H9 (cell line): Measurements from ENCODE around the gene KBTBD6. TPM values are rescaled to one million over a fixed set of nuclear protein-coding genes. Genes with fewer than 3 reads are reported as not detected.

Experiments used
- DNase-seq: peaks from one replicate; pipeline ENCODE4 v3.0.0-alpha.2; 2017
- H2AFZ ChIP-seq: one replicate; pipeline ENCODE4 v1.6.1; 2013; ENCODE audit warnings: mild to moderate bottlenecking, low read length, control low read depth, moderate library complexity
- H2AK5ac ChIP-seq: 2 replicates; pipeline ENCODE4 v1.6.1; 2013; ENCODE audit warnings: low read length, control low read depth, mixed read lengths; ENCODE audit not compliant: insufficient read length
- H2BK120ac ChIP-seq: one replicate; pipeline ENCODE4 v1.6.1; 2013; ENCODE audit warnings: low read depth, mild to moderate bottlenecking, low read length, control low read depth, inconsistent platforms; ENCODE audit not compliant: poor library complexity, severe bottlenecking
- H2BK12ac ChIP-seq: 2 replicates; pipeline ENCODE4 v1.6.1; 2013; ENCODE audit warnings: low read length, control low read depth, mixed read lengths, low read depth; ENCODE audit not compliant: insufficient read length
- H2BK15ac ChIP-seq: 2 replicates; pipeline ENCODE4 v1.6.1; 2013; ENCODE audit warnings: low read depth, low read length, control low read depth
- H2BK20ac ChIP-seq: one replicate; pipeline ENCODE4 v1.6.1; 2013; ENCODE audit warnings: low read depth, mild to moderate bottlenecking, low read length, control low read depth, inconsistent platforms; ENCODE audit not compliant: poor library complexity, severe bottlenecking
- H2BK5ac ChIP-seq: 2 replicates; pipeline ENCODE4 v1.6.1; 2013; ENCODE audit warnings: low read length, control low read depth, mixed read lengths; ENCODE audit not compliant: insufficient read length
- H3K14ac ChIP-seq: 2 replicates; pipeline ENCODE4 v1.6.1; 2013; ENCODE audit warnings: low read length, control low read depth; ENCODE audit not compliant: insufficient read depth
- H3K18ac ChIP-seq: 2 replicates; pipeline ENCODE4 v1.6.1; 2013; ENCODE audit warnings: low read depth, mild to moderate bottlenecking, mixed read lengths, low read length, control low read depth; ENCODE audit not compliant: insufficient read length
- H3K23ac ChIP-seq: 2 replicates; pipeline ENCODE4 v1.6.1; 2013; ENCODE audit warnings: low read length, control low read depth, mixed read lengths, low read depth; ENCODE audit not compliant: insufficient read length
- H3K23me2 ChIP-seq: 2 replicates; pipeline ENCODE4 v1.6.1; 2013; ENCODE audit warnings: low read depth, mild to moderate bottlenecking, mixed read lengths, low read length, control low read depth; ENCODE audit not compliant: insufficient read length, poor library complexity, severe bottlenecking
- H3K27ac ChIP-seq: 2 replicates; pipeline ENCODE4 v1.5.1; 2013; ENCODE audit warnings: low read length, control low read depth, mixed read lengths, low read depth; ENCODE audit not compliant: insufficient read length
- H3K27me3 ChIP-seq: 2 replicates; pipeline ENCODE4 v1.6.1; 2013; ENCODE audit warnings: low read length, control low read depth, inconsistent platforms; ENCODE audit not compliant: insufficient read depth
- H3K4ac ChIP-seq: 2 replicates; pipeline ENCODE4 v1.6.1; 2013; ENCODE audit warnings: low read depth, mild to moderate bottlenecking, control low read depth, inconsistent platforms, low read length, moderate library complexity
- H3K4me1 ChIP-seq: 2 replicates; pipeline ENCODE4 v1.6.1; 2013; ENCODE audit warnings: low read length, control low read depth, inconsistent platforms; ENCODE audit not compliant: insufficient read depth
- H3K4me2 ChIP-seq: 2 replicates; pipeline ENCODE4 v1.6.1; 2013; ENCODE audit warnings: low read length, control low read depth, mixed read lengths; ENCODE audit not compliant: insufficient read length, insufficient read depth
- H3K56ac ChIP-seq: 2 replicates; pipeline ENCODE4 v1.6.1; 2013; ENCODE audit warnings: low read depth, mild to moderate bottlenecking, mixed read lengths, low read length, control low read depth; ENCODE audit not compliant: insufficient read length
- H3K79me1 ChIP-seq: 2 replicates; pipeline ENCODE4 v1.6.1; 2013; ENCODE audit warnings: low read depth, mild to moderate bottlenecking, moderate library complexity, low read length, control low read depth, inconsistent platforms; ENCODE audit not compliant: insufficient read depth, poor library complexity, severe bottlenecking
- H3K79me2 ChIP-seq: 2 replicates; pipeline ENCODE4 v1.6.1; 2013; ENCODE audit warnings: low read length, control low read depth, inconsistent platforms; ENCODE audit not compliant: insufficient read depth
- H3K9ac ChIP-seq: 2 replicates; pipeline ENCODE4 v1.6.1; 2013; ENCODE audit warnings: low read length, control low read depth, mixed read lengths; ENCODE audit not compliant: insufficient read length; ENCODE audit errors: extremely low read depth
- H3K9me3 ChIP-seq: one replicate; pipeline ENCODE4 v1.6.1; 2013; ENCODE audit warnings: low read depth, low read length, inconsistent platforms; ENCODE audit not compliant: control insufficient read depth
- H3T11ph ChIP-seq: one replicate; pipeline ENCODE4 v1.6.1; 2013; ENCODE audit warnings: mild to moderate bottlenecking, low read length, control low read depth, inconsistent platforms
- H4K20me1 ChIP-seq: one replicate; pipeline ENCODE4 v1.6.1; 2013; ENCODE audit not compliant: control insufficient read depth, insufficient read length, insufficient read depth
- H4K5ac ChIP-seq: 2 replicates; pipeline ENCODE4 v1.6.1; 2013; ENCODE audit warnings: low read depth, mild to moderate bottlenecking, mixed read lengths, low read length, control low read depth; ENCODE audit not compliant: insufficient read length
- H4K8ac ChIP-seq: replicated peaks from 2 replicates; pipeline ENCODE4 v1.6.1; 2013; ENCODE audit warnings: low read length, control low read depth, mixed read lengths, low read depth; ENCODE audit not compliant: insufficient read length
- H4K91ac ChIP-seq: 2 replicates; pipeline ENCODE4 v1.6.1; 2013; ENCODE audit warnings: low read depth, mild to moderate bottlenecking, moderate library complexity, mixed read lengths, low read length, control low read depth; ENCODE audit not compliant: insufficient read length
- H3K27ac Mint-ChIP-seq, 3 experiments: 2 replicates in 2 of 3; 3 replicates in 1 of 3; pipeline ENCODE4 v1.8.0; 2020 to 2021; ENCODE audit warnings: mixed read lengths in 3 of 3, mild to moderate bottlenecking in 1 of 3, moderate library complexity in 1 of 3
- H3K27me3 Mint-ChIP-seq: 2 replicates; pipeline ENCODE4 v1.8.0; 2021; ENCODE audit warnings: low read depth, mild to moderate bottlenecking, moderate library complexity, mixed read lengths
- H3K36me3 Mint-ChIP-seq, 3 experiments: 2 replicates in 2 of 3; 3 replicates in 1 of 3; pipeline ENCODE4 v1.8.0; 2020 to 2021; ENCODE audit warnings: low read depth in 3 of 3, mixed read lengths in 3 of 3; ENCODE audit not compliant: insufficient read depth in 1 of 3
- H3K4me1 Mint-ChIP-seq, 2 experiments: 2 replicates each; pipeline ENCODE4 v1.8.0; 2020; ENCODE audit warnings: mixed read lengths in 2 of 2
- H3K4me3 Mint-ChIP-seq, 2 experiments: 2 replicates in 1 of 2; 3 replicates in 1 of 2; pipeline ENCODE4 v1.8.0; 2020 to 2021; ENCODE audit warnings: mild to moderate bottlenecking in 2 of 2, mixed read lengths in 2 of 2, moderate library complexity in 1 of 2
- H3K9me3 Mint-ChIP-seq, 2 experiments: 2 replicates in 1 of 2; 3 replicates in 1 of 2; pipeline ENCODE4 v1.8.0; 2020; ENCODE audit warnings: mild to moderate bottlenecking in 2 of 2, mixed read lengths in 2 of 2, moderate library complexity in 1 of 2
- WGBS: extraction: QIAGEN DNeasy Blood & Tissue Kit; methylation state at CpG from one replicate; pipeline ENCODE4 v1.1.7; 2013; ENCODE audit warnings: missing lambda C conversion rate, low lambda C conversion rate, mixed read lengths; ENCODE audit not compliant: insufficient read length; ENCODE audit errors: extremely low coverage; 5-methylcytosine and 5-hydroxymethylcytosine counted together
- total RNA-seq: library from RNA; stranded (reverse); gene quantifications from 2 replicates; pipeline ENCODE4 v1.2.1, GENCODE V29; 2021
- TF ChIP-seq, protein P1 (sequence below): fragments of 200-600 bp; sonication (generic); conservative IDR thresholded peaks from 3 replicates; pipeline ENCODE4 v1.8.0; 2021; ENCODE audit warnings: antibody characterized with exemption, mild to moderate bottlenecking

KBTBD6 gene
- total RNA-seq, 1 experiment from 2014 or later = 11.5 TPM

DNA sequence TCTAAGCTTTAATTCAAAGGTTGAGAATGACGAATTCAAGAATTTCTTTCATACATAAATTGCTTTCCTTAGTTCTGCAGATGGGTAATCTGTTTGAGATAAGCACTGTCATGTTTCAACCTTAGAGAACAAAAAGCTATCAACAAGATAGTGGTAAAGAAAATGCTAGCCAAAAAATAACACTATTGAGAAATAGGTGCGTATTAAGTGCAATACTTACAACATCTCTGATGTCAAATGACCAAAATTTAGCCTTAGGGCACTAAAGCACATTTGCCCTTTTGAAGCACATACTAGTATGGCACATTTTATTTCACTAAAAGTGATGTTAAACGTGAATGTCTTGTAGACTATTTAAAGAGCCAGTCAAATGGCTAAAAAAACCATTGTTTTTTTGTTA is 4.9 kb downstream of the KBTBD6 start:
- no peak overlapping the region for H3K9ac ChIP-seq
- no peak overlapping the region for H3K18ac ChIP-seq
- H4K8ac ChIP-seq = no peak overlapping the region
- peaks cover 18 to 24% of the 10 kb centered on the region in 2 experiments for H3K4me1 Mint-ChIP-seq
- TF ChIP-seq, protein P1, sequence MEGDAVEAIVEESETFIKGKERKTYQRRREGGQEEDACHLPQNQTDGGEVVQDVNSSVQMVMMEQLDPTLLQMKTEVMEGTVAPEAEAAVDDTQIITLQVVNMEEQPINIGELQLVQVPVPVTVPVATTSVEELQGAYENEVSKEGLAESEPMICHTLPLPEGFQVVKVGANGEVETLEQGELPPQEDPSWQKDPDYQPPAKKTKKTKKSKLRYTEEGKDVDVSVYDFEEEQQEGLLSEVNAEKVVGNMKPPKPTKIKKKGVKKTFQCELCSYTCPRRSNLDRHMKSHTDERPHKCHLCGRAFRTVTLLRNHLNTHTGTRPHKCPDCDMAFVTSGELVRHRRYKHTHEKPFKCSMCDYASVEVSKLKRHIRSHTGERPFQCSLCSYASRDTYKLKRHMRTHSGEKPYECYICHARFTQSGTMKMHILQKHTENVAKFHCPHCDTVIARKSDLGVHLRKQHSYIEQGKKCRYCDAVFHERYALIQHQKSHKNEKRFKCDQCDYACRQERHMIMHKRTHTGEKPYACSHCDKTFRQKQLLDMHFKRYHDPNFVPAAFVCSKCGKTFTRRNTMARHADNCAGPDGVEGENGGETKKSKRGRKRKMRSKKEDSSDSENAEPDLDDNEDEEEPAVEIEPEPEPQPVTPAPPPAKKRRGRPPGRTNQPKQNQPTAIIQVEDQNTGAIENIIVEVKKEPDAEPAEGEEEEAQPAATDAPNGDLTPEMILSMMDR = no peak
- H3K4me1 ChIP-seq = peaks cover 5% of the 10 kb centered on the region; the same call in 1 of the 2 replicates
- H3K9me3 Mint-ChIP-seq = peaks cover 2 to 3% of the 10 kb centered on the region in 2 experiments; a peak in 2 of 5 replicates
- no peak overlapping the region for H3K4me2 ChIP-seq
- no peak overlapping the region for H3K27ac ChIP-seq
- H2BK5ac ChIP-seq = no peak overlapping the region
- peaks cover 4% of the 10 kb centered on the region; the same call in 1 of the 2 replicates for H3K79me2 ChIP-seq
- no peak overlapping the region for H3K56ac ChIP-seq
- no peak overlapping the region for H4K5ac ChIP-seq
- no peaks in the 10 kb centered on the region for H3K27me3 Mint-ChIP-seq
- H3K36me3 Mint-ChIP-seq = peaks cover 16 to 30% (median 27%) of the 10 kb centered on the region in 3 experiments
- no peak overlapping the region for H2BK120ac ChIP-seq
- H4K20me1 ChIP-seq = no peaks in the 10 kb centered on the region
- no peaks in the 10 kb centered on the region for H3K23me2 ChIP-seq
- no peak overlapping the region for H3K14ac ChIP-seq
- no peak overlapping the region for H2AK5ac ChIP-seq
- DNase-seq = no peak
- H3T11ph ChIP-seq = no peak overlapping the region
- peaks cover 2% of the 10 kb centered on the region for H3K79me1 ChIP-seq
- no peaks in the 10 kb centered on the region for H3K27me3 ChIP-seq
- no peak overlapping the region for H2BK20ac ChIP-seq
- no peak overlapping the region for H3K23ac ChIP-seq
- H3K4me3 Mint-ChIP-seq = no peak overlapping the region
- H2AFZ ChIP-seq = no peak overlapping the region
- no peak overlapping the region for H3K27ac Mint-ChIP-seq
- WGBS = no CpG with 5 or more reads among the region's 3 CpGs
- no peak overlapping the region for H4K91ac ChIP-seq
- H2BK12ac ChIP-seq = no peak overlapping the region
- no peak overlapping the region for H3K4ac ChIP-seq
- no peak overlapping the region for H2BK15ac ChIP-seq
- no peaks in the 10 kb centered on the region for H3K9me3 ChIP-seq
